Neural progenitor cell (in vitro differentiated cells): Measurements from ENCODE around the gene BPIFA2. TPM values are rescaled to one million over a fixed set of nuclear protein-coding genes. Genes with fewer than 3 reads are reported as not detected.

Experiments used
- DNase-seq: peaks from one replicate; pipeline ENCODE4 v3.0.0-alpha.2; 2016; ENCODE audit warnings: low spot score
- H2AFZ ChIP-seq: fragments of 200-600 bp; sonication (generic); replicated peaks from 2 replicates; pipeline ENCODE4 v1.6.1; 2016; ENCODE audit warnings: antibody characterized with exemption
- H3F3A ChIP-seq: fragments of 200-600 bp; sonication (generic); 2 replicates; pipeline ENCODE4 v1.6.1; 2016; ENCODE audit warnings: antibody characterized with exemption, low read depth
- H3K27ac ChIP-seq: fragments of 200-600 bp; sonication (generic); 2 replicates; pipeline ENCODE4 v1.5.1; 2016; ENCODE audit warnings: mild to moderate bottlenecking
- H3K27me3 ChIP-seq: fragments of 200-600 bp; sonication (generic); 2 replicates; pipeline ENCODE4 v1.6.1; 2016; ENCODE audit warnings: mild to moderate bottlenecking, moderate library complexity
- H3K36me3 ChIP-seq: fragments of 200-600 bp; sonication (generic); 2 replicates; pipeline ENCODE4 v1.5.1; 2016
- H3K4me1 ChIP-seq: fragments of 200-600 bp; sonication (generic); 2 replicates; pipeline ENCODE4 v1.6.1; 2016; ENCODE audit warnings: mixed run types
- H3K4me2 ChIP-seq: fragments of 200-600 bp; sonication (generic); 2 replicates; pipeline ENCODE4 v1.6.1; 2016
- H3K4me3 ChIP-seq: fragments of 200-600 bp; sonication (generic); 2 replicates; pipeline ENCODE4 v1.5.1; 2016
- H3K79me2 ChIP-seq: fragments of 200-600 bp; sonication (generic); 2 replicates; pipeline ENCODE4 v1.6.1; 2016; ENCODE audit warnings: low read depth
- H3K9ac ChIP-seq: fragments of 200-600 bp; sonication (generic); 2 replicates; pipeline ENCODE4 v1.6.1; 2016
- H3K9me3 ChIP-seq: fragments of 200-600 bp; sonication (generic); 2 replicates; pipeline ENCODE4 v1.5.1; 2016; ENCODE audit warnings: low read depth
- H4K20me1 ChIP-seq: fragments of 200-600 bp; sonication (generic); 2 replicates; pipeline ENCODE4 v1.6.1; 2016; ENCODE audit warnings: low read depth
- H3K27ac Mint-ChIP-seq: 3 replicates; pipeline ENCODE4 v1.8.0; 2021; ENCODE audit warnings: mixed read lengths
- H3K27me3 Mint-ChIP-seq: 2 replicates; pipeline ENCODE4 v1.8.0; 2022; ENCODE audit warnings: low read depth, mild to moderate bottlenecking, inconsistent platforms, moderate library complexity, mixed read lengths; ENCODE audit not compliant: insufficient read depth
- H3K36me3 Mint-ChIP-seq: 3 replicates; pipeline ENCODE4 v1.8.0; 2021; ENCODE audit warnings: mixed read lengths
- H3K4me1 Mint-ChIP-seq: 3 replicates; pipeline ENCODE4 v1.8.0; 2021; ENCODE audit warnings: mixed read lengths
- H3K4me3 Mint-ChIP-seq: 3 replicates; pipeline ENCODE4 v1.8.0; 2021; ENCODE audit warnings: mild to moderate bottlenecking, moderate library complexity, mixed read lengths
- H3K9me3 Mint-ChIP-seq: 3 replicates; pipeline ENCODE4 v1.8.0; 2020; ENCODE audit warnings: mixed read lengths
- CTCF ChIP-seq: fragments of 200-600 bp; sonication (generic); IDR thresholded peaks from 2 replicates; pipeline ENCODE4 v1.5.1; 2017; ENCODE audit warnings: antibody characterized with exemption, mild to moderate bottlenecking
- EZH2 ChIP-seq: fragments of 200-600 bp; sonication (generic); IDR thresholded peaks from 2 replicates; pipeline ENCODE4 v1.6.1; 2017; ENCODE audit warnings: antibody characterized with exemption, mild to moderate bottlenecking, moderate library complexity
- EZH2phosphoT487 ChIP-seq: fragments of 200-600 bp; sonication (generic); IDR thresholded peaks from 2 replicates; pipeline ENCODE4 v1.6.1; 2017; ENCODE audit warnings: antibody characterized with exemption
- total RNA-seq: library from RNA; depleted of rRNA; stranded (reverse); fragments of >200 nt; gene quantifications from 2 replicates; pipeline ENCODE4 v1.2.3, GENCODE V29; 2015; ENCODE audit warnings: low replicate concordance

BPIFA2 gene
- total RNA-seq, 1 donor from 2014 or later = not detected

- Mint-ChIP-seq H3K36me3 (no peaks in the 10 kb centered on the region), H3K27me3 (peaks cover 16% of the 10 kb centered on the region), H3K4me3 (no peak overlapping the region), H3K27ac (no peak overlapping the region), H3K4me1 (no peaks in the 10 kb centered on the region), H3K9me3 (no peaks in the 10 kb centered on the region)
- Histone ChIP-seq H3K9me3 (no peaks in the 10 kb centered on the region), H2AFZ (no peak overlapping the region), H4K20me1 (no peaks in the 10 kb centered on the region), H3K27me3 (peaks cover 16% of the 10 kb centered on the region), H3F3A (no peaks in the 10 kb centered on the region), H3K4me3 (no peak overlapping the region), H3K79me2 (no peaks in the 10 kb centered on the region), H3K9ac (no peak overlapping the region), H3K4me1 (no peaks in the 10 kb centered on the region), H3K36me3 (no peaks in the 10 kb centered on the region), H3K4me2 (no peak overlapping the region), H3K27ac (no peak overlapping the region)
- TF ChIP-seq EZH2phosphoT487 (no peak), CTCF (no peak), EZH2 (no peak)
- no peak for DNase-seq
Measured at GRCh38 chr20:33224399-33224798, 56.4 kb downstream of the BPIFA2 start.

DNA sequence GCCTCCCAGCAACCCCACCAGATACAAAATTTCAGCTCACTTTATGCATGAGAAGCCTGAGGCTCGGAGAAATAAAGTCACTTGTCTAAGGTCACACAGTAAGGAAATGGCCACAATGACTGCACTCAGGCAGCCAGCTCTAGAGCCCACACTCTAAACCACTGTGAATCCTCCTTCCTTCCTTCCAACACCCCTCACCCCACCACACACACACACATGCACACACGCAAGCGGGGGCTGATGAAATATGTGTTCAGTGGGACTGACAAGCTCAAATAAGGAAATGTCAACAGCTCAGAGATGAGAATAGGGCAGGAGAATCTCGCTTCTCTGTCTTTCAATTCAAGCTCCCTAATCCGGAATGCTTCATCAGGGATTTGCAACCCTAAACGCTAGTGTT is 61.9 kb downstream of the BPIFA2 start:
- Histone ChIP-seq H3K27me3 (peaks cover 4% of the 10 kb centered on the region), H3F3A (no peaks in the 10 kb centered on the region), H2AFZ (no peak overlapping the region), H3K27ac (no peak overlapping the region), H3K9me3 (no peaks in the 10 kb centered on the region), H3K4me1 (no peaks in the 10 kb centered on the region), H3K36me3 (no peaks in the 10 kb centered on the region), H3K4me3 (no peak overlapping the region), H3K9ac (no peak overlapping the region), H3K79me2 (no peaks in the 10 kb centered on the region), H3K4me2 (no peak overlapping the region), H4K20me1 (no peaks in the 10 kb centered on the region)
- TF ChIP-seq EZH2 = no peak
- no peak for TF ChIP-seq EZH2phosphoT487
- TF ChIP-seq CTCF = no peak
- no peaks in the 10 kb centered on the region for H3K4me1 Mint-ChIP-seq
- DNase-seq = peak; percentile 34
- H3K4me3 Mint-ChIP-seq = peak overlapping the region; percentile 46
- peaks cover 15% of the 10 kb centered on the region for H3K27me3 Mint-ChIP-seq
- H3K27ac Mint-ChIP-seq = no peak overlapping the region
- H3K9me3 Mint-ChIP-seq = no peaks in the 10 kb centered on the region
- H3K36me3 Mint-ChIP-seq = no peaks in the 10 kb centered on the region

Other genes with a start within 250 kb of the BPIFA2 start
- gene SUN5, start 163.7 kb upstream of the BPIFA2 start, total RNA-seq = not detected in 2 replicates
- not detected in 2 replicates for gene BPIFB2, start 160.5 kb upstream of the BPIFA2 start, total RNA-seq
- not detected in 2 replicates for gene BPIFB6, start 136.5 kb upstream of the BPIFA2 start, total RNA-seq
- not detected in 2 replicates for gene BPIFB3, start 114.3 kb upstream of the BPIFA2 start, total RNA-seq
- not detected in 2 replicates for gene BPIFB4, start 88.5 kb upstream of the BPIFA2 start, total RNA-seq
- not detected in 2 replicates for gene BPIFA3, start 49.2 kb downstream of the BPIFA2 start, total RNA-seq
- not detected in 2 replicates for gene BPIFA1, start 67.8 kb downstream of the BPIFA2 start, total RNA-seq
- gene BPIFB1, start 115.1 kb downstream of the BPIFA2 start, total RNA-seq = not detected in 2 replicates
- 42.0 TPM in 2 replicates for gene CDK5RAP1, start 233.4 kb downstream of the BPIFA2 start, total RNA-seq